Measurements from ENCODE around the gene FOXJ3.

The FOXJ3 gene

GRCh38 chr1:42173155-42173933, 161.7 kb downstream of the FOXJ3 start:
- intact Hi-C loops (cut with DNase I) = loop anchor here (1.0 kb wide), 1 partner anchor 599 kb away; no protein-coding TSS in a partner anchor
- DNase-seq = peak; percentile 48 to 96 (median 76)

GRCh38 chr1:42172381-42173133, 162.5 kb downstream of the FOXJ3 start:
- intact Hi-C loops (cut with DNase I) = loop anchor here (1.0 kb wide), 1 partner anchor 598 kb away; no protein-coding TSS in a partner anchor
- DNase-seq = no peak

- intact Hi-C loops (cut with DNase I) = no loop called here
- DNase-seq = no peak
Observed at GRCh38 chr1:42171679-42172266, 163.3 kb downstream of the FOXJ3 start.

- intact Hi-C loops (cut with DNase I) = no loop called here
- DNase-seq = no peak
Observed at GRCh38 chr1:42170779-42171621, 164.0 kb downstream of the FOXJ3 start.

- intact Hi-C loops (cut with DNase I) = no loop called here
- DNase-seq = no peak
Observed at GRCh38 chr1:42168763-42169162, 166.3 kb downstream of the FOXJ3 start.

- no peak for DNase-seq
- intact Hi-C loops (cut with DNase I) = no loop called here
Observed at GRCh38 chr1:42168391-42168670, 166.7 kb downstream of the FOXJ3 start.

GRCh38 chr1:42167611-42168390, 167.2 kb downstream of the FOXJ3 start:
- DNase-seq = no peak
- intact Hi-C loops (cut with DNase I) = no loop called here

- no peak for DNase-seq
- intact Hi-C loops (cut with DNase I) = no loop called here
Observed at GRCh38 chr1:42165511-42166210, 169.4 kb downstream of the FOXJ3 start.

GRCh38 chr1:42164551-42165420, 170.2 kb downstream of the FOXJ3 start, which contains the start of gene GUCA2A:
Gene GUCA2A (minus strand): TSS chr1:42164745. CDS start chr1:42164712, 33 bp downstream.
- intact Hi-C loops (cut with DNase I) = no loop called here
- DNase-seq = no peak

GRCh38 chr1:42163536-42164503, 171.2 kb downstream of the FOXJ3 start:
- intact Hi-C loops (cut with DNase I) = no loop called here

GRCh38 chr1:42163114-42163513, 171.9 kb downstream of the FOXJ3 start:
- no peak for DNase-seq
- intact Hi-C loops (cut with DNase I) = no loop called here

More at GRCh38 chr1:42163536-42164503, 171.2 kb downstream of the FOXJ3 start:
- no peak for DNase-seq

GRCh38 chr1:42162181-42162580, 172.9 kb downstream of the FOXJ3 start:
- no peak for DNase-seq
- intact Hi-C loops (cut with DNase I) = no loop called here

- no peak for DNase-seq
- intact Hi-C loops (cut with DNase I) = no loop called here
Observed at GRCh38 chr1:42158189-42158588, 176.8 kb downstream of the FOXJ3 start.

GRCh38 chr1:42157667-42158066, 177.4 kb downstream of the FOXJ3 start:
- peak in 1 of 10 donors; percentile 41 for DNase-seq
- intact Hi-C loops (cut with DNase I) = no loop called here

- intact Hi-C loops (cut with DNase I) = no loop called here
- no peak for DNase-seq
Observed at GRCh38 chr1:42155362-42155761, 179.7 kb downstream of the FOXJ3 start.

GRCh38 chr1:42154685-42155084, 180.3 kb downstream of the FOXJ3 start:
- no peak for DNase-seq
- intact Hi-C loops (cut with DNase I) = no loop called here

- intact Hi-C loops (cut with DNase I) = no loop called here
- DNase-seq = no peak
Observed at GRCh38 chr1:42153624-42154023, 181.4 kb downstream of the FOXJ3 start.

All from posterior cingulate gyrus (tissue), 11 donors.